Measurements from ENCODE around the gene COG4.

Gene COG4

GRCh38 chr16:70526403-70526802 is 3.0 kb upstream of the COG4 start:
- no peak for DNase-seq (ENCODE audit: low spot score)

GRCh38 chr16:70524399-70524825 is 1.1 kb upstream of the COG4 start:
- peak; percentile 29 for DNase-seq (ENCODE audit: low spot score)

- no peak for DNase-seq (ENCODE audit: low spot score)
Measured at GRCh38 chr16:70523743-70524398, 517 bp upstream of the COG4 start, which contains the start of gene SF3B3. Gene SF3B3 (plus strand): TSS chr16:70523816. CDS start chr16:70526657, 2,841 bp downstream.

GRCh38 chr16:70522216-70523075 is 908 bp downstream of the COG4 start:
- DNase-seq (ENCODE audit: low spot score) = peak; percentile 24

GRCh38 chr16:70520612-70521297 is 2.6 kb downstream of the COG4 start:
- peak; percentile 34 for DNase-seq (ENCODE audit: low spot score)

- no peak for DNase-seq (ENCODE audit: low spot score)
Measured at GRCh38 chr16:70512456-70512855, 10.9 kb downstream of the COG4 start.

GRCh38 chr16:70511833-70512232 is 11.5 kb downstream of the COG4 start:
- no peak for DNase-seq (ENCODE audit: low spot score)

- DNase-seq (ENCODE audit: low spot score) = no peak
Measured at GRCh38 chr16:70510216-70510615, 13.1 kb downstream of the COG4 start.

GRCh38 chr16:70508752-70509151 is 14.6 kb downstream of the COG4 start:
- DNase-seq (ENCODE audit: low spot score) = no peak

- DNase-seq (ENCODE audit: low spot score) = no peak
Measured at GRCh38 chr16:70496513-70496912, 26.8 kb downstream of the COG4 start.

- no peak for DNase-seq (ENCODE audit: low spot score)
Measured at GRCh38 chr16:70495425-70496182, 27.8 kb downstream of the COG4 start.

GRCh38 chr16:70494777-70495176 is 28.6 kb downstream of the COG4 start:
- DNase-seq (ENCODE audit: low spot score) = no peak

- no peak for DNase-seq (ENCODE audit: low spot score)
Measured at GRCh38 chr16:70494202-70494770, 29.1 kb downstream of the COG4 start.

GRCh38 chr16:70493802-70494201 is 29.6 kb downstream of the COG4 start:
- no peak for DNase-seq (ENCODE audit: low spot score)

- no peak for DNase-seq (ENCODE audit: low spot score)
Measured at GRCh38 chr16:70490261-70490660, 33.1 kb downstream of the COG4 start.

GRCh38 chr16:70484867-70485266 is 38.5 kb downstream of the COG4 start:
- DNase-seq (ENCODE audit: low spot score) = no peak

- no peak for DNase-seq (ENCODE audit: low spot score)
Measured at GRCh38 chr16:70483426-70483825, 39.9 kb downstream of the COG4 start.

- no peak for DNase-seq (ENCODE audit: low spot score)
Measured at GRCh38 chr16:70482624-70483023, 40.7 kb downstream of the COG4 start.

GRCh38 chr16:70481929-70482536 is 41.3 kb downstream of the COG4 start:
- DNase-seq (ENCODE audit: low spot score) = no peak

- DNase-seq (ENCODE audit: low spot score) = peak; percentile 39
Measured at GRCh38 chr16:70480127-70481105, 42.9 kb downstream of the COG4 start.

All from hematopoietic multipotent progenitor cell treated with erythropoietin and hydrocortisone succinate and interleukin-3 and kit ligand, for 15 days (in vitro differentiated cells).